ENCODE data around the gene CEP44.

DNA sequence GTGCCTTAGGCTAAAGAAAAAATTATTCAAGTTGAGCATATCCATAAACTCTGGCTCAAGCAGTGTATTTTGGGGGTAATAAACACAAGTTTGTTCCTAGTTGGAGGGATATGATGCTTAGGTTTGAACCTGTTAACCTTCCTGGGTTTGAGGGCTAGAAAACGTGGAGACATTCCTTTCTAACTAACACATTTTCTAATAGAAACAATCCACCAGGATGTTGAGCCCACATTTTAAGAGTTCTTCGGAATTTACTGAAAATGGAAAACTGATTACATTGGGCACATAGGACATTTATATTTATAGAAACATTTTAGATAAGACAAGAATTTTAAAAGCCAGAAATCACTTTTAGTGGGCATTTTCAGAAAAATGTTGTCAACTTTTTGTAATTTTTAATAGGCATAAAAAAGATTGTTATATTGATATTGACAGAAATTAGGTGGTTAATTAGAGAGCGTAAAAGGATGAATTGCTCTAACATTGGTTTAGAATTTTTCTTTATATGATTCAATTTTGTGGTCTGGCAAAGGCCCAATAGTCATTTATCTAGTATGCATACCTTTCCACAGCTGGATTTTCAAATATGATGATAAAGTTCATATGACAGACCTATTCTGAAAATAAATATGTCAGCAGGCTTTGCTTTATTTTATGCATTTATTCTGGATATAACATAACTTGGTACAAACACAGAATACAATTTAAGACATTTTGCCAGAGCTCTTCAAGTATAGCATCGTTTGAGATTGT is 49.2 kb downstream of the CEP44 start:
- TF ChIP-seq, protein P1, sequence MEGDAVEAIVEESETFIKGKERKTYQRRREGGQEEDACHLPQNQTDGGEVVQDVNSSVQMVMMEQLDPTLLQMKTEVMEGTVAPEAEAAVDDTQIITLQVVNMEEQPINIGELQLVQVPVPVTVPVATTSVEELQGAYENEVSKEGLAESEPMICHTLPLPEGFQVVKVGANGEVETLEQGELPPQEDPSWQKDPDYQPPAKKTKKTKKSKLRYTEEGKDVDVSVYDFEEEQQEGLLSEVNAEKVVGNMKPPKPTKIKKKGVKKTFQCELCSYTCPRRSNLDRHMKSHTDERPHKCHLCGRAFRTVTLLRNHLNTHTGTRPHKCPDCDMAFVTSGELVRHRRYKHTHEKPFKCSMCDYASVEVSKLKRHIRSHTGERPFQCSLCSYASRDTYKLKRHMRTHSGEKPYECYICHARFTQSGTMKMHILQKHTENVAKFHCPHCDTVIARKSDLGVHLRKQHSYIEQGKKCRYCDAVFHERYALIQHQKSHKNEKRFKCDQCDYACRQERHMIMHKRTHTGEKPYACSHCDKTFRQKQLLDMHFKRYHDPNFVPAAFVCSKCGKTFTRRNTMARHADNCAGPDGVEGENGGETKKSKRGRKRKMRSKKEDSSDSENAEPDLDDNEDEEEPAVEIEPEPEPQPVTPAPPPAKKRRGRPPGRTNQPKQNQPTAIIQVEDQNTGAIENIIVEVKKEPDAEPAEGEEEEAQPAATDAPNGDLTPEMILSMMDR (IDR thresholded peaks at IDR 0.05 in 4 of 5, conservative IDR thresholded peaks at IDR 0.05 in 1 of 5): no peak
- TF ChIP-seq POLR2A (IDR thresholded peaks at IDR 0.05): no peak
